ENCODE results near the gene CAMK1D. TPM values are rescaled to one million over a fixed set of nuclear protein-coding genes. Genes with fewer than 3 reads are reported as not detected.
"Not testable (repeated sequence)": the region's sequence is repeated elsewhere in the genome, so short reads cannot be mapped to it uniquely, and the experiment has no call there.

CAMK1D gene
- total RNA-seq, 2 experiments from 2014 or later = 28.8 to 35.3 TPM

DNA sequence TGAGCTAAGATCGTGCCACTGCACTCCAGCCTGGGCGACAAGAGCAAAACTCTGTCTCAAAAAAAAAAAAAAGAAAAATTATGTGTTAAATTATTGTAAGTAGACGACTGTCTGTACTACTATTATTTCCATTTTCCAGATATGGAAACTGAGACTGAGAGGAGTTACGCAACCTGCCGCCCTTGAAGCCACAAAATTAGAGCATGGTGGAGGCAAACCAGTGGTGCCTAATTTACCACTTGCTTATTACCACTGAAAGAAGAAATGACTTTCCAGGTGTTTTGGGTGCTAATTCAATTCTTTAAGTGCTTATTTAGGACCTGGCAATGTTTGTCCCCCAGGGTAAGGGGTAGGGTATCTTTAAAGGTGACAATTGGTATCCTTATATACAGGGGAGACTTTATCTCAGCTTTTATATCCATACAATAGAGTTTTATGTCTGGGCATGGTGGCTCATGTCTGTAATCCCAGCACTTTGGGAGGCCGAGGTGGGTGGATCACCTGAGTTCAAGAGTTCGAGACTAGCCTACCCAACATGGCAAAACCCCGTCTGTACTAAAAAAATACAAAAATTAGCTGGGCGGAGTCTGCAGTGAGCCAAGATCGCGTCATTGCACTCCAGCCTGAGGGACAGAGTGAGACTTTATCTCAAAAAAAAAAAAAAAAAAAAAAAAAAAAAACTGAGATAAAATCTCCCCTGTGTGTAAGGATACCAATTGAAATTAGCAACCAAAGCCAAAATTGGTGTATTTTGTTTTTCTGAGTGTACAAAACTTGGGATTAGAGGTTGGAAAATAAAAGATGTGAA lies 16.6 kb upstream of the CAMK1D start:
- ATAC-seq (ENCODE audit: poor library complexity) (no peak), DNase-seq (no peak)
- no peaks in the 10 kb centered on the region for H3K36me3 Mint-ChIP-seq (ENCODE audit: low read depth)
- H3K27me3 Mint-ChIP-seq = no peaks in the 10 kb centered on the region
- H3K9me3 Mint-ChIP-seq = no peaks in the 10 kb centered on the region
- H3K4me1 Mint-ChIP-seq (ENCODE audit: low read depth) = peaks cover 10% of the 10 kb centered on the region
- H3K4me1 ChIP-seq (ENCODE audit: insufficient read depth, low read length) = peaks cover 9% of the 10 kb centered on the region
- no peak for TF ChIP-seq CTCF (IDR thresholded peaks at IDR 0.05)
- CTCF ChIA-PET = interaction anchor here (0.7 kb wide), 1 partner anchor 11 kb away, joined by 5 read pairs; no protein-coding TSS in a partner anchor
- no peaks in the 10 kb centered on the region for H3K9me3 ChIP-seq (ENCODE audit: control insufficient read depth in 1 of 2, insufficient read depth in 1 of 2, low read length in 2 of 2)
- no peaks in the 10 kb centered on the region for H3K27me3 ChIP-seq (ENCODE audit: control insufficient read depth in 1 of 2, insufficient read depth in 2 of 2, low read length in 2 of 2)
- no peak overlapping the region for H3K4me3 ChIP-seq (ENCODE audit: low read length)
- no peaks in the 10 kb centered on the region for H3K36me3 ChIP-seq (ENCODE audit: insufficient read depth, low read length)
- no peak overlapping the region for H3K4me3 Mint-ChIP-seq
- intact Hi-C loops (cut with DNase I, micrococcal nuclease) = no loop called here
- no peak overlapping the region for H3K27ac ChIP-seq (ENCODE audit: low read depth in 1 of 2, low read length in 2 of 2)
- POLR2A ChIA-PET = interaction anchor here (0.6 to 1.3 kb wide), 2 partner anchors 15 to 647 kb away, joined by 3 to 6 read pairs; no protein-coding TSS in a partner anchor
- H3K27ac Mint-ChIP-seq = no peak overlapping the region

GRCh38 chr10:12333380-12334185 lies 15.8 kb upstream of the CAMK1D start:
- Mint-ChIP-seq H3K27ac (peak overlapping the region; percentile 17), H3K4me1 (ENCODE audit: low read depth) (peaks cover 10% of the 10 kb centered on the region), H3K4me3 (no peak overlapping the region), H3K36me3 (ENCODE audit: low read depth) (no peaks in the 10 kb centered on the region), H3K9me3 (no peaks in the 10 kb centered on the region), H3K27me3 (no peaks in the 10 kb centered on the region)
- intact Hi-C loops (cut with DNase I, micrococcal nuclease) = no loop called here
- Histone ChIP-seq H3K4me3 (ENCODE audit: low read length) (no peak overlapping the region), H3K27ac (ENCODE audit: low read depth in 1 of 2, low read length in 2 of 2) (no peak overlapping the region), H3K9me3 (ENCODE audit: control insufficient read depth in 1 of 2, insufficient read depth in 1 of 2, low read length in 2 of 2) (no peaks in the 10 kb centered on the region), H3K36me3 (ENCODE audit: insufficient read depth, low read length) (no peaks in the 10 kb centered on the region), H3K27me3 (ENCODE audit: control insufficient read depth in 1 of 2, insufficient read depth in 2 of 2, low read length in 2 of 2) (no peaks in the 10 kb centered on the region), H3K4me1 (ENCODE audit: insufficient read depth, low read length) (peaks cover 9% of the 10 kb centered on the region)
- ATAC-seq (ENCODE audit: poor library complexity) (peak; percentile 66), DNase-seq (peak in 8 of 14 experiments; percentile 6 to 80 (median 27))
- ChIA-PET POLR2A (interaction anchor here (0.6 to 1.3 kb wide), 2 partner anchors 14 to 647 kb away, joined by 3 to 6 read pairs; no protein-coding TSS in a partner anchor), CTCF (interaction anchor here (0.5 to 0.7 kb wide), 2 partner anchors 10 to 980 kb away, joined by 3 to 5 read pairs; no protein-coding TSS in a partner anchor)
- no peak for TF ChIP-seq CTCF (IDR thresholded peaks at IDR 0.05)

DNA sequence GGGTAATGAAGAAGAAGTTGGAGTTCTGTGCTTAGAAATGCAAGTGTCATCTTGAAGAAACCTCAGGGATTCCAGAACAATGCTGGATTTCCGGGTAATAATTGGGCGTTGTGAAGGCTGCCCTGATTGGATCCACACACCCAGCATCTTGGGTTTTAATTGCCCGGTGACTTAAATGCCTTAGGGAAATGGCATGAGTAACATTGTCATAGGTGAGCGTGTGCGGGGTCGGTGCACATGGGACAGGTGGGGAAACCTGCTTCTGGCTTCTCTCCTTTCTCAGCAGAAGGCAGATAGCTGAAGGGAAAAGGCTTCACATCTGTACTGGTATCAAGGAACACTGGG lies 15.2 kb upstream of the CAMK1D start:
- POLR2A ChIA-PET = interaction anchor here (1.3 kb wide), 1 partner anchor 14 kb away, joined by 6 read pairs; no protein-coding TSS in a partner anchor
- Mint-ChIP-seq H3K36me3 (ENCODE audit: low read depth) (no peaks in the 10 kb centered on the region), H3K9me3 (no peaks in the 10 kb centered on the region), H3K4me3 (no peak overlapping the region), H3K4me1 (ENCODE audit: low read depth) (peaks cover 10% of the 10 kb centered on the region), H3K27ac (peak overlapping the region; percentile 17), H3K27me3 (no peaks in the 10 kb centered on the region)
- no peaks in the 10 kb centered on the region for H3K9me3 ChIP-seq (ENCODE audit: control insufficient read depth in 1 of 2, insufficient read depth in 1 of 2, low read length in 2 of 2)
- H3K36me3 ChIP-seq (ENCODE audit: insufficient read depth, low read length) = no peaks in the 10 kb centered on the region
- no peak overlapping the region for H3K4me3 ChIP-seq (ENCODE audit: low read length)
- no peak for ATAC-seq (ENCODE audit: poor library complexity)
- no peak for DNase-seq
- TF ChIP-seq CTCF (IDR thresholded peaks at IDR 0.05) = no peak
- H3K27me3 ChIP-seq (ENCODE audit: control insufficient read depth in 1 of 2, insufficient read depth in 2 of 2, low read length in 2 of 2) = no peaks in the 10 kb centered on the region
- peaks cover 9% of the 10 kb centered on the region for H3K4me1 ChIP-seq (ENCODE audit: insufficient read depth, low read length)
- no peak overlapping the region for H3K27ac ChIP-seq (ENCODE audit: low read depth in 1 of 2, low read length in 2 of 2)
- CTCF ChIA-PET = interaction anchor here (0.5 kb wide), 1 partner anchor 980 kb away, joined by 3 read pairs; no protein-coding TSS in a partner anchor
- intact Hi-C loops (cut with DNase I, micrococcal nuclease) = no loop called here

DNA sequence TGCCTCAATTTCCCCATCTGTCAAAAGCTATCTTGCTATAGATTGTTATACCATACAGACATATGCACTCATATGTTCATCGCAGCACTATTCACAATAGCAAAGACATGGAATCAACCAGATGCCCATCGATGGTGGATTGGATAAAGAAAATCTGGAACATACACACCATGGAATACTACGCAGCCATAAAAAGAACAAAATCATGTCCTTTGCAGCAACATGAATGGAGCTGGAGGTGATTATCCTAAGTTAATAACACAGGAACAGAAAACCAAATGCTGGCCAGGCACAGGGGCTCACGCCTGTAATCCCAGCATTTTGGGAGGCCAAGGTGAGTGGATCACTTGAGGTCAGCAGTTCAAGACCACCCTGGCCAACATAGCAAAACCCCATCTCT lies 14.2 kb upstream of the CAMK1D start:
- H3K4me3 Mint-ChIP-seq; H3K27ac Mint-ChIP-seq; H3K9me3 Mint-ChIP-seq; H3K27me3 Mint-ChIP-seq; DNase-seq; H3K4me3 ChIP-seq (ENCODE audit: low read length); H3K27ac ChIP-seq (ENCODE audit: low read depth in 1 of 2, low read length in 2 of 2); H3K4me1 Mint-ChIP-seq (ENCODE audit: low read depth); POLR2A ChIA-PET; H3K36me3 Mint-ChIP-seq (ENCODE audit: low read depth); H3K36me3 ChIP-seq (ENCODE audit: insufficient read depth, low read length); ATAC-seq (ENCODE audit: poor library complexity); H3K4me1 ChIP-seq (ENCODE audit: insufficient read depth, low read length); intact Hi-C loops (cut with DNase I, micrococcal nuclease); H3K27me3 ChIP-seq (ENCODE audit: control insufficient read depth in 1 of 2, insufficient read depth in 2 of 2, low read length in 2 of 2); H3K9me3 ChIP-seq (ENCODE audit: control insufficient read depth in 1 of 2, insufficient read depth in 1 of 2, low read length in 2 of 2): not testable (repeated sequence)
- CTCF ChIA-PET = interaction anchor here (0.6 kb wide), 1 partner anchor 12 kb away, joined by 3 read pairs; no protein-coding TSS in a partner anchor

Data from CD4-positive, alpha-beta T cell (primary cell).